Measurements from ENCODE around the gene TMEM255B. TPM values are rescaled to one million over a fixed set of nuclear protein-coding genes. Genes with fewer than 3 reads are reported as not detected.

The TMEM255B gene
- total and polyA plus RNA-seq, 9 of the 15 experiments (the other 6 are each of a cell fraction or from before 2014, with no cell fraction given) = 0.01 to 0.75 (median 0.23) TPM

DNA sequence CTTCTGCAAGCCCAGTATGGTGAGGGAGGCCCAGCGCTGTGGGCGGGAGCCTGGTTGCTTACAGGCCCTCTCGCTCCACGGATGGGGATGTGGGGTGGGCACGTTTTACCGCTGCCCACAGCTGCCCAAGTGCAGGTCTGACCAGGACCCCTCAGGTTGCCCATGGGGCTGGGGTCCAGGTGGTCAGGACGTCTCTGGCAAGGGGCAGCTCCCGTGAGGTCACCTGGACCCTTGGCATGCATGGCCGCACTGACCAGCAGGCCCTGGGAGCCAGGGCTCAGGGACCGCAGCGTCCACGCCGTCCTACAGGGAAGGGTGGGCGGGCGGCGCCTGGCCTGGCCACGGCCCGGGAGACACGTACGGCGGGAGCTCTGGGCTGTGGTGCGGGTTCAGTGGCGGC is 72.0 kb downstream of the TMEM255B start:
- Histone ChIP-seq H3K27ac (ENCODE audit: extremely low read depth, low read depth, low read length) (no peak overlapping the region), H3K9me3 (replicated peaks; ENCODE audit: control insufficient read depth, insufficient read depth, low read depth, low read length) (no peaks in the 10 kb centered on the region), H3K4me2 (ENCODE audit: insufficient read depth, low read length) (no peak overlapping the region), H2AFZ (ENCODE audit: low read depth, low read length) (no peak overlapping the region), H3K4me3 (no peak overlapping the region), H3K9ac (ENCODE audit: insufficient read depth in 1 of 2, low read depth in 2 of 2, low read length in 2 of 2) (no peak overlapping the region), H3K79me2 (ENCODE audit: control insufficient read depth, insufficient read depth, low read length) (no peaks in the 10 kb centered on the region), H4K20me1 (replicated peaks; ENCODE audit: control insufficient read depth, insufficient read depth, low read length) (no peaks in the 10 kb centered on the region), H3K27me3 (ENCODE audit: control insufficient read depth in 2 of 2, insufficient read depth in 2 of 2, low read length in 2 of 2) (no peaks in the 10 kb centered on the region), H3K36me3 (ENCODE audit: control insufficient read depth, insufficient read depth, low read length) (no peaks in the 10 kb centered on the region), H3K4me1 (replicated peaks in 1 of 2; ENCODE audit: control insufficient read depth in 2 of 2, insufficient read depth in 2 of 2, low read length in 2 of 2) (peaks cover 0 to 8% of the 10 kb centered on the region in 2 experiments; a peak in 1 of 5 replicates), H3K9me1 (ENCODE audit: control insufficient read depth, insufficient read depth, low read length) (no peaks in the 10 kb centered on the region)
- ChIA-PET POLR2A (no interaction called here), CTCF (ENCODE audit: low intra/inter-chr PET ratio) (no interaction called here)
- TF ChIP-seq, protein P1, sequence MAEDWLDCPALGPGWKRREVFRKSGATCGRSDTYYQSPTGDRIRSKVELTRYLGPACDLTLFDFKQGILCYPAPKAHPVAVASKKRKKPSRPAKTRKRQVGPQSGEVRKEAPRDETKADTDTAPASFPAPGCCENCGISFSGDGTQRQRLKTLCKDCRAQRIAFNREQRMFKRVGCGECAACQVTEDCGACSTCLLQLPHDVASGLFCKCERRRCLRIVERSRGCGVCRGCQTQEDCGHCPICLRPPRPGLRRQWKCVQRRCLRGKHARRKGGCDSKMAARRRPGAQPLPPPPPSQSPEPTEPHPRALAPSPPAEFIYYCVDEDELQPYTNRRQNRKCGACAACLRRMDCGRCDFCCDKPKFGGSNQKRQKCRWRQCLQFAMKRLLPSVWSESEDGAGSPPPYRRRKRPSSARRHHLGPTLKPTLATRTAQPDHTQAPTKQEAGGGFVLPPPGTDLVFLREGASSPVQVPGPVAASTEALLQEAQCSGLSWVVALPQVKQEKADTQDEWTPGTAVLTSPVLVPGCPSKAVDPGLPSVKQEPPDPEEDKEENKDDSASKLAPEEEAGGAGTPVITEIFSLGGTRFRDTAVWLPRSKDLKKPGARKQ (CRISPR knock-in tag; IDR thresholded peaks at IDR 0.05) = no peak
- TF ChIP-seq LEF1 (IDR thresholded peaks at IDR 0.05) (no peak), CHCHD3 (CRISPR knock-in tag; IDR thresholded peaks at IDR 0.05) (no peak), HIVEP1 (CRISPR knock-in tag; IDR thresholded peaks at IDR 0.05) (no peak), SRSF1 (IDR thresholded peaks at IDR 0.05; ENCODE audit: low read depth, low read length) (no peak), NR2C2 (CRISPR knock-in tag; IDR thresholded peaks at IDR 0.05) (no peak), NR2C2 (tag; IDR thresholded peaks at IDR 0.05) (no peak), FOXK1 (CRISPR knock-in tag; IDR thresholded peaks at IDR 0.05; ENCODE audit: borderline replicate concordance) (no peak), HDAC3 (IDR thresholded peaks at IDR 0.05; ENCODE audit: borderline replicate concordance, partially characterized antibody) (no peak), EP300 (IDR thresholded peaks at IDR 0.05; ENCODE audit: low read length) (no peak), ILF3 (IDR thresholded peaks at IDR 0.05; ENCODE audit: borderline replicate concordance) (no peak), FOXJ2 (tag; IDR thresholded peaks at IDR 0.05) (no peak), ARHGAP35 (IDR thresholded peaks at IDR 0.05; ENCODE audit: partially characterized antibody) (no peak), MCM7 (IDR thresholded peaks at IDR 0.05) (no peak), CEBPB (tag; IDR thresholded peaks at IDR 0.05) (no peak), NR1H2 (CRISPR knock-in tag; IDR thresholded peaks at IDR 0.05) (no peak), RAD21 (CRISPR knock-in tag; conservative IDR thresholded peaks at IDR 0.05 in 1 of 2, IDR thresholded peaks at IDR 0.05 in 1 of 2) (no peak), ZEB2 (IDR thresholded peaks at IDR 0.05) (no peak)
- TF ChIP-seq, protein P2, sequence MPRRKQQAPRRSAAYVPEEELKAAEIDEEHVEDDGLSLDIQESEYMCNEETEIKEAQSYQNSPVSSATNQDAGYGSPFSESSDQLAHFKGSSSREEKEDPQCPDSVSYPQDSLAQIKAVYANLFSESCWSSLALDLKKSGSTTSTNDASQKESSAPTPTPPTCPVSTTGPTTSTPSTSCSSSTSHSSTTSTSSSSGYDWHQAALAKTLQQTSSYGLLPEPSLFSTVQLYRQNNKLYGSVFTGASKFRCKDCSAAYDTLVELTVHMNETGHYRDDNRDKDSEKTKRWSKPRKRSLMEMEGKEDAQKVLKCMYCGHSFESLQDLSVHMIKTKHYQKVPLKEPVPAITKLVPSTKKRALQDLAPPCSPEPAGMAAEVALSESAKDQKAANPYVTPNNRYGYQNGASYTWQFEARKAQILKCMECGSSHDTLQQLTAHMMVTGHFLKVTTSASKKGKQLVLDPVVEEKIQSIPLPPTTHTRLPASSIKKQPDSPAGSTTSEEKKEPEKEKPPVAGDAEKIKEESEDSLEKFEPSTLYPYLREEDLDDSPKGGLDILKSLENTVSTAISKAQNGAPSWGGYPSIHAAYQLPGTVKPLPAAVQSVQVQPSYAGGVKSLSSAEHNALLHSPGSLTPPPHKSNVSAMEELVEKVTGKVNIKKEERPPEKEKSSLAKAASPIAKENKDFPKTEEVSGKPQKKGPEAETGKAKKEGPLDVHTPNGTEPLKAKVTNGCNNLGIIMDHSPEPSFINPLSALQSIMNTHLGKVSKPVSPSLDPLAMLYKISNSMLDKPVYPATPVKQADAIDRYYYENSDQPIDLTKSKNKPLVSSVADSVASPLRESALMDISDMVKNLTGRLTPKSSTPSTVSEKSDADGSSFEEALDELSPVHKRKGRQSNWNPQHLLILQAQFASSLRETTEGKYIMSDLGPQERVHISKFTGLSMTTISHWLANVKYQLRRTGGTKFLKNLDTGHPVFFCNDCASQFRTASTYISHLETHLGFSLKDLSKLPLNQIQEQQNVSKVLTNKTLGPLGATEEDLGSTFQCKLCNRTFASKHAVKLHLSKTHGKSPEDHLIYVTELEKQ (CRISPR knock-in tag; IDR thresholded peaks at IDR 0.05) = no peak
- no peak for ATAC-seq
- in situ Hi-C loops (cut with MboI) (no loop called here), intact Hi-C loops (cut with micrococcal nuclease) (no loop called here)
- no TSS peak for BruUV-seq (replicated peaks)
- 75% methylated on average over 7 of the region's 23 CpGs for WGBS (ENCODE audit: insufficient coverage, low coverage, missing lambda C conversion rate)
- DNase-seq (ENCODE audit: extremely low read depth in 1 of 4, low spot score in 3 of 4) = no peak
- FAIRE-seq = no peak
